GM23338 (cell line): ENCODE measurements around the gene IQSEC3.

Experiments used
- CREB1 ChIP-seq: fragments of 250-450 bp; sonication (Bioruptor Pico); IDR thresholded peaks from 2 replicates; pipeline ENCODE4 v1.5.0; 2020; ENCODE audit warnings: low read depth, mild to moderate bottlenecking, moderate library complexity
- CTCF ChIP-seq, 2 experiments: fragments of 200-600 bp in 1 of 2; sonication (generic) in 1 of 2; conservative IDR thresholded peaks; 2 replicates each; pipeline versions ENCODE4 v1.5.1 to v1.6.1; 2016 to 2017; ENCODE audit warnings: antibody characterized with exemption in 2 of 2, low read depth in 2 of 2, mild to moderate bottlenecking in 2 of 2, moderate library complexity in 1 of 2
- EZH2 ChIP-seq: fragments of 200-600 bp; sonication (generic); IDR thresholded peaks from one replicate; pipeline ENCODE4 v1.8.0; 2017; ENCODE audit warnings: antibody characterized with exemption, mild to moderate bottlenecking, low read depth; ENCODE audit not compliant: unreplicated experiment
- EZH2phosphoT487 ChIP-seq: fragments of 200-600 bp; sonication (generic); IDR thresholded peaks from one replicate; pipeline ENCODE4 v1.8.1; 2018; ENCODE audit warnings: antibody characterized with exemption; ENCODE audit not compliant: unreplicated experiment
- NANOG ChIP-seq: IDR thresholded peaks from 2 replicates; pipeline ENCODE4 v1.6.1; 2016; ENCODE audit warnings: antibody characterized with exemption, borderline replicate concordance
- POLR2AphosphoS5 ChIP-seq: IDR thresholded peaks from 2 replicates; pipeline ENCODE4 v1.6.1; 2016; ENCODE audit warnings: antibody characterized with exemption, low read depth
- REST ChIP-seq: IDR thresholded peaks from one replicate; pipeline ENCODE4 v1.6.1; 2018; ENCODE audit warnings: antibody characterized with exemption; ENCODE audit not compliant: unreplicated experiment
- ZNF114 ChIP-seq: fragments of 250-450 bp; sonication (Bioruptor Pico); IDR thresholded peaks from 2 replicates; pipeline ENCODE4 v1.5.0; 2020; ENCODE audit warnings: mild to moderate bottlenecking, moderate library complexity
- ZNF462 ChIP-seq: fragments of 250-450 bp; sonication (Bioruptor Pico); IDR thresholded peaks from 2 replicates; pipeline ENCODE4 v1.5.0; 2020; ENCODE audit warnings: mild to moderate bottlenecking, moderate library complexity
- TF ChIP-seq, protein P1 (sequence below): IDR thresholded peaks from 2 replicates; pipeline ENCODE4 v1.6.1; 2016; ENCODE audit warnings: antibody characterized with exemption

DNA sequence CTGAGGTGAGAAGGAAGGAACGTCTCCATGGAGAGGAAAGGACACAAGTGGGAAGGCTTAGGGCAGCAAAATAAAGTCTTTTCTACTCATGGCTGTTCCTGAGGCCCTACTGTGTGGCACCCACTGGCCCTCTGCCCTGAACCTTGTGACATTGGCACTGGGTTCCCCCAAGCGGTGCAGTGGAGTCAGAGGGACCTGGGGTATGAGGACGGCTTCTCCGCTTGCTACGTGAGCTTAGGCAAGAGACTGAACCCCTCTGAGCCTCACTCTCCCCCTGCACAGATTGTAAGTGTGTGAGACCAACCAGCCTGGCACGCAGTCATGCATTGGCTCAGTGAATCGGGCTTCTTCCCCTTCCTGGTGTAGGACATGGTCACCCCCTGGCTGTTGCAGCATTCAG lies 127.7 kb downstream of the IQSEC3 start:
- no peak for TF ChIP-seq CTCF (conservative IDR thresholded peaks at IDR 0.05; ENCODE audit: low read depth in 2 of 2)
- no peak for TF ChIP-seq EZH2phosphoT487
- no peak for TF ChIP-seq EZH2
- TF ChIP-seq POLR2AphosphoS5, result no peak
- no peak for TF ChIP-seq ZNF114 (CRISPR knock-in tag)
- no peak for TF ChIP-seq ZNF462
- TF ChIP-seq REST, result no peak
- TF ChIP-seq CREB1 (CRISPR knock-in tag), result no peak
- TF ChIP-seq NANOG, result no peak
- TF ChIP-seq, protein P1, sequence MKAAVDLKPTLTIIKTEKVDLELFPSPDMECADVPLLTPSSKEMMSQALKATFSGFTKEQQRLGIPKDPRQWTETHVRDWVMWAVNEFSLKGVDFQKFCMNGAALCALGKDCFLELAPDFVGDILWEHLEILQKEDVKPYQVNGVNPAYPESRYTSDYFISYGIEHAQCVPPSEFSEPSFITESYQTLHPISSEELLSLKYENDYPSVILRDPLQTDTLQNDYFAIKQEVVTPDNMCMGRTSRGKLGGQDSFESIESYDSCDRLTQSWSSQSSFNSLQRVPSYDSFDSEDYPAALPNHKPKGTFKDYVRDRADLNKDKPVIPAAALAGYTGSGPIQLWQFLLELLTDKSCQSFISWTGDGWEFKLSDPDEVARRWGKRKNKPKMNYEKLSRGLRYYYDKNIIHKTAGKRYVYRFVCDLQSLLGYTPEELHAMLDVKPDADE, result no peak
